BJ (cell line): Measurements from ENCODE around the gene CYP4F3. TPM values are rescaled to one million over a fixed set of nuclear protein-coding genes. Genes with fewer than 3 reads are reported as not detected.

Experiments
- CTCF ChIA-PET: fragments of 350-600 bp; formaldehyde crosslinking; extraction: SDS; loops from one replicate; lab custom pipeline; 2021; ENCODE audit warnings: antibody characterized with exemption, inconsistent platforms; lab: Yijun Ruan, JAX
- POLR2A ChIA-PET: fragments of 300-600 bp; sonication (Branson Sonifier 250); formaldehyde crosslinking; extraction: SDS; loops from one replicate; lab custom pipeline; 2021; ENCODE audit warnings: antibody characterized with exemption; lab: Charles Lee
- DNase-seq: peaks from one replicate; pipeline ENCODE4 v3.0.0-alpha.2; 2011; ENCODE audit warnings: low read depth
- H3K27me3 ChIP-seq: 2 replicates; pipeline ENCODE4 v1.6.0; 2011; ENCODE audit warnings: low read length; ENCODE audit not compliant: control insufficient read depth, insufficient read depth
- H3K36me3 ChIP-seq: 2 replicates; pipeline ENCODE4 v1.5.1; 2011; ENCODE audit warnings: low read length; ENCODE audit not compliant: control insufficient read depth, insufficient read depth
- H3K4me3 ChIP-seq: 2 replicates; pipeline ENCODE4 v1.5.1; 2011; ENCODE audit warnings: low read depth, mild to moderate bottlenecking, control low read depth, low read length
- CTCF ChIP-seq: IDR thresholded peaks from 2 replicates; pipeline ENCODE4 v1.5.1; 2011; ENCODE audit warnings: low read depth, mild to moderate bottlenecking, control low read depth, inconsistent platforms, low read length, moderate library complexity; ENCODE audit not compliant: insufficient read depth
- polyA plus RNA-seq: library from polyadenylated mRNA; depleted of rRNA; stranded (reverse); fragments of >200 nt; gene quantifications from 2 replicates; pipeline ENCODE4 v1.2.3, GENCODE V29; 2011

CYP4F3 gene
- polyA plus RNA-seq, 1 experiment: not detected

GRCh38 chr19:15623711-15624318, 16.9 kb upstream of the CYP4F3 start:
- TF ChIP-seq CTCF: no peak
- no peak for DNase-seq
- H3K36me3 ChIP-seq: no peaks in the 10 kb centered on the region
- ChIA-PET CTCF (no interaction called here), POLR2A (no interaction called here)
- no peaks in the 10 kb centered on the region for H3K27me3 ChIP-seq
- H3K4me3 ChIP-seq: no peak overlapping the region

GRCh38 chr19:15628236-15629002, 12.3 kb upstream of the CYP4F3 start:
- no peak for TF ChIP-seq CTCF
- H3K27me3 ChIP-seq: no peaks in the 10 kb centered on the region
- no peaks in the 10 kb centered on the region for H3K36me3 ChIP-seq
- CTCF ChIA-PET: interaction anchor here (0.6 kb wide), 1 partner anchor 469 kb away, joined by 3 read pairs; no protein-coding TSS in a partner anchor
- DNase-seq: no peak
- POLR2A ChIA-PET: no interaction called here
- H3K4me3 ChIP-seq: no peak overlapping the region

- CTCF ChIA-PET: interaction anchor here (0.6 to 1.9 kb wide), 10 partner anchors 11 to 617 kb away, joined by 3 to 5 read pairs (median 4); no protein-coding TSS in a partner anchor
- Histone ChIP-seq H3K27me3 (no peaks in the 10 kb centered on the region), H3K36me3 (no peaks in the 10 kb centered on the region), H3K4me3 (no peak overlapping the region)
- TF ChIP-seq CTCF: peak; percentile 91
- POLR2A ChIA-PET: no interaction called here
- DNase-seq: no peak
Measured at GRCh38 chr19:15629003-15629880, 11.5 kb upstream of the CYP4F3 start.

- Histone ChIP-seq H3K27me3 (no peaks in the 10 kb centered on the region), H3K36me3 (no peaks in the 10 kb centered on the region), H3K4me3 (no peak overlapping the region)
- CTCF ChIA-PET: interaction anchor here (0.6 kb wide), 1 partner anchor 574 kb away, joined by 6 read pairs; no protein-coding TSS in a partner anchor
- no peak for DNase-seq
- POLR2A ChIA-PET: no interaction called here
- TF ChIP-seq CTCF: peak; percentile 38; the same call in 1 of the 2 replicates
Measured at GRCh38 chr19:15631817-15632216, 8.9 kb upstream of the CYP4F3 start.
